ENCODE results near the gene KLHL6. TPM values are rescaled to one million over a fixed set of nuclear protein-coding genes. Genes with fewer than 3 reads are reported as not detected.
A peak's percentile ranks its signal among the peaks of the same experiment; 100 is the strongest.

Gene KLHL6
- total RNA-seq, 1 donor from 2014 or later: 36.7 TPM

DNA sequence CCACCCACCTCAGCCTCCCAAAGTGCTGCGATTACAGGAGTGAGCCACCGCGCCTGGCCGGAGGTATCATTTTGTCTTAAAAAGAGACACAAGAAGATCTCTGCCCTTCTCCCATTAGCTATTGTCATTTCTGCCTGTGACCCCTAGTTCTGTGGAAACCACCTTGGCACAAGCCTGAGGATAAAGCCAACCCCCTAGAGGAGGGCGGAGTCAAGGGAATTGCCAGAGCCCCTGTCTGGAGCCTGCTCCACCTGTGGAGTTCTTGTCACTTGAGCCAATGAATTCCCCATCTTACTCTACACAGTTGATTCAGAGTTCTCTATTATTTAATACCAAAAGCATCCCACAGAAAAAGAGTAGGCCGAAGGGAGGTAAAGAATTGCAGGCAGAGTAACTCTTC lies 34.9 kb upstream of the KLHL6 start:
- DNase-seq: no peak
- no peak for ATAC-seq
- Histone ChIP-seq H3K36me3 (no peaks in the 10 kb centered on the region), H3K27me3 (ENCODE audit: low read depth) (no peaks in the 10 kb centered on the region), H3K27ac (no peak overlapping the region), H3K9me3 (no peaks in the 10 kb centered on the region), H3K4me1 (peaks cover 17% of the 10 kb centered on the region), H3K4me3 (no peak overlapping the region)
- intact Hi-C loops (cut with DNase I): no loop called here
- TF ChIP-seq CTCF (IDR thresholded peaks at IDR 0.05): no peak

DNA sequence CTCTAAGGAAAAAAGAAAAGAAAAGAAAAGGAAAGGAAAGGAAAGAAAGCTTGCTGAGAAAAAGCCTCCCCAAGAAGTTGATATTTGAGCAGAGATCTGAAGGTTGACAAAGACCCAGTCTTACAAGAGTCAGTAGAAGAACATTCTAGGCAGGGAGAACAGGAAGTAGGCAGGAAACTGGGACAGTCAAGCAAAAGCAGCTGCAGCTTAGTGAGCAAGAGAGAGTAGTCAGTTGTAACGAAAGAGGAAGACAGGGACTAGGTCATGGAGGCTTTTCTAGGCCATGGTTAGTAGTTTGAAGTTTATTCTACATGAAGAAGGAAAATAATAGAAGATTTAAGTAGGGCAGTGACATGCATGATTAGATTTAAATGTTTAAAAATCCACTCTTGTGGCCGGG lies 31.8 kb upstream of the KLHL6 start:
- DNase-seq (no peak), ATAC-seq (peak; percentile 40 to 49)
- Histone ChIP-seq H3K27me3 (ENCODE audit: low read depth) (no peaks in the 10 kb centered on the region), H3K27ac (no peak overlapping the region), H3K36me3 (no peaks in the 10 kb centered on the region), H3K4me3 (no peak overlapping the region), H3K9me3 (no peaks in the 10 kb centered on the region), H3K4me1 (peaks cover 32% of the 10 kb centered on the region)
- TF ChIP-seq CTCF (IDR thresholded peaks at IDR 0.05): no peak
- intact Hi-C loops (cut with DNase I): no loop called here

DNA sequence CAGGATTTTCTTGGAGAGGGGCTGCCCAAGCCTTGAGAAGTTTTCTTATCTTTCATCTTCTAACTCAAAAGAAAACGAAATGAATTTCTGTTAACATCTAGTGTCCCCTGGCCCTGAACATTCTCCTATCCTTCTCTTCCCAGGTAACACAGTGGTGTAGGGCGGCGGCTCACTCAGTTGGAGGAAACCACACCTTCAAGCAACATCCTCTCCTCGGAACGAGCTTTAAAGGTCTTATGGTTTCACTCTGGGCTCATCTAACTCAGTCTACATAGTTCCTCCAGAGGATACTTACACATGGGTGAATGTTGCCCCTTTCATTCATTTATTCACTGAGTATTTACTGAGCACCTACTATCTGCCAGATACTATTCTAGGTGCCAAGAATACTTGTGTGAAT lies 31.0 kb upstream of the KLHL6 start:
- DNase-seq (no peak), ATAC-seq (no peak)
- Histone ChIP-seq H3K9me3 (no peaks in the 10 kb centered on the region), H3K27ac (no peak overlapping the region), H3K27me3 (ENCODE audit: low read depth) (no peaks in the 10 kb centered on the region), H3K4me1 (peaks cover 32% of the 10 kb centered on the region), H3K36me3 (no peaks in the 10 kb centered on the region), H3K4me3 (no peak overlapping the region)
- intact Hi-C loops (cut with DNase I): no loop called here
- TF ChIP-seq CTCF (IDR thresholded peaks at IDR 0.05): no peak

- H3K4me3 ChIP-seq: no peak overlapping the region
- peaks cover 32% of the 10 kb centered on the region for H3K4me1 ChIP-seq
- no peaks in the 10 kb centered on the region for H3K27me3 ChIP-seq (ENCODE audit: low read depth)
- peak overlapping the region; percentile 28 for H3K27ac ChIP-seq
- intact Hi-C loops (cut with DNase I): no loop called here
- ATAC-seq (no peak), DNase-seq (no peak)
- H3K36me3 ChIP-seq: no peaks in the 10 kb centered on the region
- no peaks in the 10 kb centered on the region for H3K9me3 ChIP-seq
- no peak for TF ChIP-seq CTCF (IDR thresholded peaks at IDR 0.05)
Observed at GRCh38 chr3:183584914-183585280, 29.4 kb upstream of the KLHL6 start.

DNA sequence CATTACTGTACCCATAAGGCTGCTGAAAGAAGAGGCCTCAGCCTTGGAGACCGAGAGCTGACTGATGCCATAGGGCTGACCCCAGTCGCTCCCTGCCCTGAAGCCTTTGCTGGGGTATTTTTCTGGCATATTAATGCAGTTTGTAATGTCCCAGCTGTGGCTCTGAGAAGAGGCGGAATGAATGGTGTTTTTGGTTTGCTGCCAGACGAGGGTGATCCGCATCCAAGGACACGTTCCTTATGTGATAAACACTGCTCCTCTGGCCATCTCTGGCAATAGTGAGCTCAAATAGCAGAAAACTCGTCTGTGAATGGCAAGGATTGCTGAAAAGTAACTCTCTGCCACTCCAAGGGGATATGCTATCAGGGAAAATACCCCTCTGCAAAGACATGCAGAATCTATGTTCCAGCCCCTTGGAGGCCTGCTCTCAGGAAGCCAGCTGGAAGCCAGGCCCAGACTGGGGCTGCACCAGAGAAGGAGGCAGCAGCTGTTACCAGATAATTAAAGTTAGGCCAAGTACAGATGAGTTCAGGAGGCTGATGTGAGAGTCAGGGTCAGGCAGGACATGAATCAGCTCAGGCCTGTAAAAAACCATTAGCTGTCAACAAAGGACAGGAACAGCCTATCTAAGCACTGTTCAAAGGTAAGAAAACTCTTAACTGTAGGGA lies 28.9 kb upstream of the KLHL6 start:
- Histone ChIP-seq H3K36me3 (no peaks in the 10 kb centered on the region), H3K4me1 (peaks cover 32% of the 10 kb centered on the region), H3K27me3 (ENCODE audit: low read depth) (no peaks in the 10 kb centered on the region), H3K27ac (peak overlapping the region; percentile 36), H3K9me3 (no peaks in the 10 kb centered on the region), H3K4me3 (no peak overlapping the region)
- no peak for DNase-seq
- ATAC-seq: peak; percentile 56 to 63
- intact Hi-C loops (cut with DNase I): no loop called here
- TF ChIP-seq CTCF (IDR thresholded peaks at IDR 0.05): no peak

Measured in lower lobe of right lung (tissue), 2 donors.